ENCODE data around the gene KLHL15.
A peak's percentile ranks its signal among the peaks of the same experiment; 100 is the strongest.
"Not testable (repeated sequence)": the region's sequence is repeated elsewhere in the genome, so short reads cannot be mapped to it uniquely, and the experiment has no call there.

The KLHL15 gene

GRCh38 chrX:24027086-24027485 lies at the start of gene KLHL15:
KLHL15 (minus strand) TSS chrX:24027186; CDS start chrX:24006693, 20,493 bp downstream.
- no peak for DNase-seq (ENCODE audit: low read depth)

- no peak for DNase-seq (ENCODE audit: low read depth)
Measured at GRCh38 chrX:24069877-24070276, 42.9 kb upstream of the KLHL15 start.

- no peak for DNase-seq (ENCODE audit: low read depth)
Measured at GRCh38 chrX:24063488-24063887, 36.5 kb upstream of the KLHL15 start.

- no peak for DNase-seq (ENCODE audit: low read depth)
Measured at GRCh38 chrX:24055043-24055356, 28.0 kb upstream of the KLHL15 start.

- peak; percentile 92 for DNase-seq (ENCODE audit: low read depth)
Measured at GRCh38 chrX:24054182-24055042, 27.4 kb upstream of the KLHL15 start, which contains the start of gene EIF2S3. EIF2S3 (plus strand) TSS chrX:24054956; CDS start chrX:24054969, 13 bp downstream.

GRCh38 chrX:24050522-24051318 lies 23.7 kb upstream of the KLHL15 start:
- not testable (repeated sequence) for DNase-seq (ENCODE audit: low read depth)

GRCh38 chrX:24049643-24050042 lies 22.7 kb upstream of the KLHL15 start:
- DNase-seq (ENCODE audit: low read depth): not testable (repeated sequence)

- DNase-seq (ENCODE audit: low read depth): not testable (repeated sequence)
Measured at GRCh38 chrX:24046060-24046459, 19.1 kb upstream of the KLHL15 start.

GRCh38 chrX:24037729-24038128 lies 10.7 kb upstream of the KLHL15 start:
- no peak for DNase-seq (ENCODE audit: low read depth)

GRCh38 chrX:24034485-24034884 lies 7.5 kb upstream of the KLHL15 start:
- DNase-seq (ENCODE audit: low read depth): no peak

- DNase-seq (ENCODE audit: low read depth): no peak
Measured at GRCh38 chrX:24030597-24030996, 3.6 kb upstream of the KLHL15 start.

- DNase-seq (ENCODE audit: low read depth): no peak
Measured at GRCh38 chrX:24027985-24028384, 999 bp upstream of the KLHL15 start.

- DNase-seq (ENCODE audit: low read depth): no peak
Measured at GRCh38 chrX:24026432-24026831, 554 bp downstream of the KLHL15 start.

GRCh38 chrX:24025741-24026403 lies 1.1 kb downstream of the KLHL15 start:
- peak; percentile 60 for DNase-seq (ENCODE audit: low read depth)

- peak; percentile 89 for DNase-seq (ENCODE audit: low read depth)
Measured at GRCh38 chrX:24024819-24025740, 1.9 kb downstream of the KLHL15 start.

GRCh38 chrX:24023972-24024669 lies 2.9 kb downstream of the KLHL15 start:
- peak; percentile 41 for DNase-seq (ENCODE audit: low read depth)

- no peak for DNase-seq (ENCODE audit: low read depth)
Measured at GRCh38 chrX:24023544-24023943, 3.4 kb downstream of the KLHL15 start.

GRCh38 chrX:24020306-24020876 lies 6.6 kb downstream of the KLHL15 start:
- no peak for DNase-seq (ENCODE audit: low read depth)

- DNase-seq (ENCODE audit: low read depth): no peak
Measured at GRCh38 chrX:24019448-24019847, 7.5 kb downstream of the KLHL15 start.

GRCh38 chrX:24018809-24019208 lies 8.2 kb downstream of the KLHL15 start:
- DNase-seq (ENCODE audit: low read depth): no peak
